Liver (tissue), 9 donors: ENCODE data around the gene PPHLN1. TPM values are rescaled to one million over a fixed set of nuclear protein-coding genes. Genes with fewer than 3 reads are reported as not detected.

Experiments
- DNase-seq: peaks from one replicate; pipeline ENCODE4 v3.0.0-alpha.2; 2017; ENCODE audit warnings: low spot score
- H3K27ac ChIP-seq, 2 donors: one replicate each; pipeline ENCODE4 v1.7.0; 2013; ENCODE audit warnings: inconsistent platforms in 2 of 2, low read length in 2 of 2, control low read depth in 1 of 2, low read depth in 1 of 2, mild to moderate bottlenecking in 1 of 2
- H3K27me3 ChIP-seq, 4 donors: one replicate each; pipeline versions ENCODE4 v1.6.1 to v1.7.0; 2013; ENCODE audit warnings: low read length in 3 of 4, inconsistent platforms in 1 of 4, mild to moderate bottlenecking in 1 of 4, moderate library complexity in 1 of 4; ENCODE audit not compliant: control insufficient read depth in 4 of 4, insufficient read depth in 4 of 4
- H3K36me3 ChIP-seq, 4 donors: one replicate each; pipeline versions ENCODE4 v1.6.1 to v1.7.0; 2013; ENCODE audit warnings: low read length in 3 of 4, mild to moderate bottlenecking in 3 of 4, low read depth in 1 of 4, moderate library complexity in 1 of 4; ENCODE audit not compliant: control insufficient read depth in 4 of 4, insufficient read depth in 3 of 4
- H3K4me1 ChIP-seq, 4 donors: one replicate each; pipeline versions ENCODE4 v1.6.1 to v1.7.0; 2013; ENCODE audit warnings: low read length in 3 of 4, mild to moderate bottlenecking in 3 of 4, moderate library complexity in 1 of 4; ENCODE audit not compliant: control insufficient read depth in 4 of 4, insufficient read depth in 4 of 4
- H3K4me3 ChIP-seq, 3 donors: one replicate each; pipeline versions ENCODE4 v1.6.1 to v1.7.0; 2013; ENCODE audit warnings: low read length in 3 of 3, control low read depth in 1 of 3, low read depth in 1 of 3, mild to moderate bottlenecking in 1 of 3
- H3K9ac ChIP-seq, 2 donors: one replicate each; pipeline ENCODE4 v1.7.0; 2013; ENCODE audit warnings: low read length in 2 of 2, mild to moderate bottlenecking in 2 of 2, moderate library complexity in 2 of 2, control low read depth in 1 of 2, low read depth in 1 of 2
- H3K9me3 ChIP-seq, 4 donors: one replicate each; pipeline versions ENCODE4 v1.6.1 to v1.7.0; 2013; ENCODE audit warnings: low read length in 3 of 4; ENCODE audit not compliant: control insufficient read depth in 4 of 4
- ATF3 ChIP-seq: IDR thresholded peaks from 2 replicates; pipeline ENCODE4 v1.6.1; 2016; ENCODE audit warnings: antibody characterized with exemption
- CTCF ChIP-seq: fragments of 150-350 bp; IDR thresholded peaks from 2 replicates; pipeline ENCODE4 v1.5.1; 2017; ENCODE audit warnings: improper control_type of control experiment, low read depth, low read length; ENCODE audit not compliant: missing input control
- EGR1 ChIP-seq, 2 donors: IDR thresholded peaks; 2 replicates each; pipeline ENCODE4 v1.6.1; 2016 to 2018; ENCODE audit warnings: antibody characterized with exemption in 2 of 2, low read depth in 2 of 2
- GABPA ChIP-seq, 2 donors: IDR thresholded peaks in 1 of 2; conservative IDR thresholded peaks in 1 of 2; 2 replicates each; pipeline ENCODE4 v1.6.1; 2016; ENCODE audit warnings: antibody characterized with exemption in 2 of 2, mild to moderate bottlenecking in 1 of 2, moderate library complexity in 1 of 2
- HNF4A ChIP-seq, 2 donors: conservative IDR thresholded peaks; 2 replicates each; pipeline ENCODE4 v1.6.1; 2016; ENCODE audit warnings: antibody characterized with exemption in 2 of 2, mild to moderate bottlenecking in 2 of 2
- HNF4G ChIP-seq: IDR thresholded peaks from 2 replicates; pipeline ENCODE4 v1.6.1; 2016; ENCODE audit warnings: antibody characterized with exemption
- JUND ChIP-seq, 2 donors: IDR thresholded peaks; 2 replicates each; pipeline ENCODE4 v1.6.1; 2016; ENCODE audit warnings: antibody characterized with exemption in 2 of 2
- MAX ChIP-seq: IDR thresholded peaks from 2 replicates; pipeline ENCODE4 v1.6.1; 2016; ENCODE audit warnings: antibody characterized with exemption
- RAD21 ChIP-seq, 2 donors: IDR thresholded peaks; 2 replicates each; pipeline ENCODE4 v1.6.1; 2016; ENCODE audit warnings: antibody characterized with exemption in 2 of 2, mild to moderate bottlenecking in 2 of 2
- REST ChIP-seq: IDR thresholded peaks from 2 replicates; pipeline ENCODE4 v1.6.1; 2016; ENCODE audit warnings: antibody characterized with exemption, mild to moderate bottlenecking
- RXRA ChIP-seq, 2 donors: IDR thresholded peaks; 2 replicates each; pipeline ENCODE4 v1.6.1; 2017 to 2018; ENCODE audit warnings: antibody characterized with exemption in 2 of 2, mild to moderate bottlenecking in 1 of 2
- SP1 ChIP-seq: IDR thresholded peaks from 2 replicates; pipeline ENCODE4 v1.6.1; 2018; ENCODE audit warnings: antibody characterized with exemption, mild to moderate bottlenecking
- TAF1 ChIP-seq: conservative IDR thresholded peaks from 2 replicates; pipeline ENCODE4 v1.6.1; 2016; ENCODE audit warnings: antibody characterized with exemption, mild to moderate bottlenecking
- YY1 ChIP-seq: IDR thresholded peaks from 2 replicates; pipeline ENCODE4 v1.6.1; 2016; ENCODE audit warnings: antibody characterized with exemption, mild to moderate bottlenecking
- ZBTB33 ChIP-seq: IDR thresholded peaks from 2 replicates; pipeline ENCODE4 v1.6.1; 2016; ENCODE audit warnings: antibody characterized with exemption
- WGBS: extraction: QIAGEN DNeasy Blood & Tissue Kit; methylation state at CpG from one replicate; pipeline ENCODE4 v1.1.7; 2013; 5-methylcytosine and 5-hydroxymethylcytosine counted together
- polyA plus RNA-seq, 2 donors: library from polyadenylated mRNA; stranded (reverse) in 1 of 2; unstranded in 1 of 2; fragments of 200-250 nt in 1 of 2; fragments of >200 nt in 1 of 2; fragmentation: Nextera tagmentation in 1 of 2; extraction: Ambion mirVana in 1 of 2; gene quantifications; one replicate each; pipeline versions ENCODE4 v1.2.1 to v1.2.3, GENCODE V29; 2013 to 2015
- total RNA-seq, 2 donors: library from RNA; depleted of rRNA; stranded (reverse); fragments of >200 nt; gene quantifications; one replicate each; pipeline ENCODE4 v1.2.3, GENCODE V29; 2014
- donor health status: healthy.
- donor health status: healthy.
- donor health status: healthy.
- donor health status: healthy.
- donor health status: healthy.

PPHLN1 gene
- total and polyA plus RNA-seq, 4 donors, result 11.6 to 40.3 (median 27.7) TPM

- Histone ChIP-seq H3K4me1 (peaks cover 8 to 23% (median 17%) of the 10 kb centered on the region in 4 donors), H3K27me3 (peaks cover 0 to 10% (median 1%) of the 10 kb centered on the region in 4 donors), H3K9ac (no peak overlapping the region), H3K36me3 (no peaks in the 10 kb centered on the region), H3K27ac (peak overlapping the region; percentile 32 to 65), H3K9me3 (no peaks in the 10 kb centered on the region), H3K4me3 (peak overlapping the region in 2 of 3 donors; percentile 74 to 76)
- DNase-seq, result peak; percentile 40
- TF ChIP-seq JUND (IDR thresholded peaks at IDR 0.05) (no peak), YY1 (peak; percentile 28)
- WGBS, result 37% methylated on average over 18 of the region's 18 CpGs
These were observed 156.2 kb downstream of the PPHLN1 start for GRCh38 chr12:42482041-42482747.

GRCh38 chr12:42482748-42483520, 157.0 kb downstream of the PPHLN1 start:
- peak; percentile 74 for DNase-seq
- Histone ChIP-seq H3K27me3 (peaks cover 0 to 11% (median 1%) of the 10 kb centered on the region in 4 donors), H3K9ac (no peak overlapping the region), H3K9me3 (no peaks in the 10 kb centered on the region), H3K36me3 (no peaks in the 10 kb centered on the region), H3K4me3 (peak overlapping the region; percentile 70 to 76 (median 74)), H3K4me1 (peaks cover 8 to 23% (median 17%) of the 10 kb centered on the region in 4 donors), H3K27ac (peak overlapping the region; percentile 65 to 69)
- 2% methylated on average over 83 of the region's 83 CpGs for WGBS
- no peak for TF ChIP-seq ZBTB33
- TF ChIP-seq ATF3, result no peak
- TF ChIP-seq RXRA (IDR thresholded peaks at IDR 0.05), result no peak
- TF ChIP-seq RAD21 (IDR thresholded peaks at IDR 0.05), result peak; percentile 68 to 79
- peak; percentile 65 for TF ChIP-seq CTCF

GRCh38 chr12:42483521-42483790, 157.5 kb downstream of the PPHLN1 start:
- no peaks in the 10 kb centered on the region for H3K36me3 ChIP-seq
- H3K4me1 ChIP-seq, result peaks cover 8 to 23% (median 17%) of the 10 kb centered on the region in 4 donors
- DNase-seq, result peak; percentile 35
- peak overlapping the region; percentile 44 to 76 (median 74) for H3K4me3 ChIP-seq
- H3K27ac ChIP-seq, result peak overlapping the region; percentile 65 to 69
- WGBS, result 2% methylated on average over 30 of the region's 30 CpGs
- no peak overlapping the region for H3K9ac ChIP-seq
- H3K9me3 ChIP-seq, result no peaks in the 10 kb centered on the region
- H3K27me3 ChIP-seq, result peaks cover 0 to 11% (median 1%) of the 10 kb centered on the region in 4 donors
- TF ChIP-seq HNF4A (conservative IDR thresholded peaks at IDR 0.05) (no peak), RAD21 (IDR thresholded peaks at IDR 0.05) (no peak), ZBTB33 (no peak), MAX (no peak), GABPA (IDR thresholded peaks at IDR 0.05 in 1 of 2, conservative IDR thresholded peaks at IDR 0.05 in 1 of 2) (no peak), ATF3 (no peak), REST (no peak), YY1 (no peak), HNF4G (no peak), TAF1 (no peak), SP1 (no peak), EGR1 (IDR thresholded peaks at IDR 0.05; ENCODE audit: low read depth in 2 of 2) (no peak)
